H1 (cell line): ENCODE measurements around the gene ACRBP. TPM values are rescaled to one million over a fixed set of nuclear protein-coding genes. Genes with fewer than 3 reads are reported as not detected.

Experiments
- CTCF ChIA-PET: fragments of 300-600 bp; sonication (Branson Sonifier 250); formaldehyde crosslinking; loops from one replicate; lab custom pipeline; 2021; ENCODE audit not compliant: partially characterized antibody; lab: Charles Lee
- POLR2A ChIA-PET: fragments of 300-600 bp; sonication (Branson Sonifier 250); formaldehyde crosslinking; loops from one replicate; lab custom pipeline; 2021; ENCODE audit warnings: inconsistent platforms; ENCODE audit not compliant: partially characterized antibody; lab: Charles Lee
- DNase-seq, 2 experiments: peaks; one replicate each; pipeline versions ENCODE4 v3.0.0 to v3.0.0-alpha.2; 2010 to 2022; ENCODE audit warnings: low spot score in 2 of 2, low read depth in 1 of 2, mixed read lengths in 1 of 2
- FAIRE-seq: peaks from 2 replicates; lab custom pipeline; 2011; peaks lifted over from hg19 to GRCh38; lab: Jason Lieb, UNC
- H2AFZ ChIP-seq: 2 replicates; pipeline ENCODE4 v1.8.1; 2012; ENCODE audit warnings: low read length, inconsistent platforms
- H2AK5ac ChIP-seq: 2 replicates; pipeline ENCODE4 v1.6.1; 2013; ENCODE audit warnings: low read depth, low read length
- H2BK120ac ChIP-seq: replicated peaks from 2 replicates; pipeline ENCODE3; 2013; ENCODE audit warnings: low read depth, low read length, inconsistent platforms
- H2BK12ac ChIP-seq: 2 replicates; pipeline ENCODE4 v1.6.1; 2013; ENCODE audit warnings: low read depth, low read length
- H2BK15ac ChIP-seq: 2 replicates; pipeline ENCODE4 v1.6.1; 2013; ENCODE audit warnings: low read length
- H2BK20ac ChIP-seq: 2 replicates; pipeline ENCODE4 v1.6.1; 2013; ENCODE audit warnings: low read length
- H2BK5ac ChIP-seq: 2 replicates; pipeline ENCODE4 v1.6.1; 2013; ENCODE audit warnings: low read depth, low read length
- H3K14ac ChIP-seq: 2 replicates; pipeline ENCODE4 v1.6.1; 2013; ENCODE audit warnings: inconsistent platforms; ENCODE audit not compliant: insufficient read length
- H3K18ac ChIP-seq: 2 replicates; pipeline ENCODE4 v1.6.1; 2013; ENCODE audit warnings: low read length; ENCODE audit errors: extremely low read depth
- H3K23ac ChIP-seq: 2 replicates; pipeline ENCODE4 v1.6.1; 2013; ENCODE audit warnings: inconsistent platforms; ENCODE audit not compliant: insufficient read length
- H3K23me2 ChIP-seq: 2 replicates; pipeline ENCODE4 v1.6.1; 2013; ENCODE audit warnings: low read depth, low read length
- H3K27ac ChIP-seq: 2 replicates; pipeline ENCODE4 v1.6.1; 2011; ENCODE audit warnings: low read depth, low read length, inconsistent platforms
- H3K27me3 ChIP-seq, 4 experiments: replicated peaks in 1 of 4; 1 replicate in 1 of 4; 2 replicates in 3 of 4; pipeline versions ENCODE4 v1.6.1 to v1.8.1; 2011 to 2013; ENCODE audit warnings: low read length in 3 of 4, mild to moderate bottlenecking in 3 of 4, inconsistent platforms in 2 of 4, mixed read lengths in 2 of 4, moderate library complexity in 1 of 4; ENCODE audit not compliant: control insufficient read depth in 3 of 4, insufficient read depth in 3 of 4; ENCODE audit errors: extremely low read depth in 1 of 4
- H3K36me3 ChIP-seq, 4 experiments: 2 replicates each; pipeline versions ENCODE4 v1.6.1 to v1.8.1; 2011 to 2013; ENCODE audit warnings: mild to moderate bottlenecking in 4 of 4, low read length in 3 of 4, moderate library complexity in 2 of 4, control low read depth in 1 of 4, inconsistent platforms in 1 of 4; ENCODE audit not compliant: insufficient read depth in 4 of 4, control insufficient read depth in 2 of 4
- H3K4ac ChIP-seq: replicated peaks from 2 replicates; pipeline ENCODE3; 2013; ENCODE audit warnings: low read length, low read depth, mixed read lengths, inconsistent platforms; ENCODE audit not compliant: insufficient read length
- H3K4me1 ChIP-seq, 4 experiments: replicated peaks in 1 of 4; 1 replicate in 1 of 4; 2 replicates in 3 of 4; pipeline versions ENCODE4 v1.6.1 to v1.8.1; 2011 to 2013; ENCODE audit warnings: low read length in 3 of 4, inconsistent platforms in 2 of 4, mixed read lengths in 1 of 4; ENCODE audit not compliant: insufficient read depth in 4 of 4, control insufficient read depth in 3 of 4
- H3K4me2 ChIP-seq, 2 experiments: 2 replicates each; pipeline versions ENCODE4 v1.6.1 to v1.8.1; 2011 to 2013; ENCODE audit warnings: low read depth in 2 of 2, low read length in 2 of 2, control low read depth in 1 of 2, inconsistent platforms in 1 of 2, mild to moderate bottlenecking in 1 of 2; ENCODE audit not compliant: insufficient read depth in 1 of 2
- H3K4me3 ChIP-seq, 4 experiments: fragments of 200-600, 300-600 bp in 1 of 4; sonication (generic), shearing (Covaris generic), sonication (Bioruptor Twin) in 1 of 4; 2 replicates each; pipeline versions ENCODE4 v1.5.1 to v1.8.1; 2011 to 2016; ENCODE audit warnings: low read length in 4 of 4, low read depth in 3 of 4, control low read depth in 2 of 4, inconsistent platforms in 2 of 4, mild to moderate bottlenecking in 2 of 4, mixed read lengths in 1 of 4, moderate library complexity in 1 of 4; ENCODE audit not compliant: insufficient read depth in 2 of 4; ENCODE audit errors: extremely low read depth in 1 of 4
- H3K56ac ChIP-seq: replicated peaks from 2 replicates; pipeline ENCODE3; 2013; ENCODE audit warnings: low read depth, mild to moderate bottlenecking, mixed read lengths, low read length, inconsistent platforms; ENCODE audit not compliant: insufficient read length
- H3K79me1 ChIP-seq: 2 replicates; pipeline ENCODE4 v1.6.1; 2013; ENCODE audit warnings: low read depth, low read length, control low read depth
- H3K79me2 ChIP-seq, 2 experiments: 2 replicates each; pipeline versions ENCODE4 v1.6.1 to v1.8.1; 2012 to 2013; ENCODE audit warnings: low read length in 2 of 2, mild to moderate bottlenecking in 2 of 2, inconsistent platforms in 1 of 2; ENCODE audit not compliant: insufficient read depth in 2 of 2, control insufficient read depth in 1 of 2
- H3K9ac ChIP-seq, 4 experiments: replicated peaks in 1 of 4; 1 replicate in 1 of 4; 2 replicates in 3 of 4; pipeline versions ENCODE4 v1.6.1 to v1.8.1; 2011 to 2013; ENCODE audit warnings: low read depth in 3 of 4, low read length in 3 of 4, control low read depth in 2 of 4, mild to moderate bottlenecking in 2 of 4, moderate library complexity in 2 of 4, inconsistent platforms in 1 of 4; ENCODE audit errors: extremely low read depth in 1 of 4
- H3K9me3 ChIP-seq, 2 experiments: 2 replicates each; pipeline versions ENCODE4 v1.6.1 to v1.8.1; 2012 to 2013; ENCODE audit warnings: mild to moderate bottlenecking in 2 of 2, moderate library complexity in 2 of 2, control low read depth in 1 of 2, inconsistent platforms in 1 of 2, low read depth in 1 of 2, low read length in 1 of 2, mixed read lengths in 1 of 2; ENCODE audit not compliant: insufficient read depth in 2 of 2
- H4K20me1 ChIP-seq, 2 experiments: replicated peaks in 1 of 2; 2 replicates each; pipeline versions ENCODE3 to v1.8.1; 2011 to 2013; ENCODE audit warnings: inconsistent platforms in 2 of 2, low read length in 2 of 2, mild to moderate bottlenecking in 1 of 2; ENCODE audit not compliant: insufficient read depth in 2 of 2, control insufficient read depth in 1 of 2
- H4K5ac ChIP-seq: 2 replicates; pipeline ENCODE4 v1.6.1; 2013; ENCODE audit warnings: low read length, low read depth, mixed read lengths, inconsistent platforms; ENCODE audit not compliant: insufficient read length
- H4K8ac ChIP-seq: 2 replicates; pipeline ENCODE4 v1.8.0; 2013; ENCODE audit warnings: mild to moderate bottlenecking, moderate library complexity, low read length, inconsistent platforms; ENCODE audit not compliant: insufficient read depth; ENCODE audit errors: extremely low read depth
- H4K91ac ChIP-seq: replicated peaks from 2 replicates; pipeline ENCODE3; 2013; ENCODE audit warnings: low read length, mixed read lengths, inconsistent platforms; ENCODE audit not compliant: insufficient read length
- EGR1 ChIP-seq: IDR thresholded peaks from 2 replicates; pipeline ENCODE4 v1.6.1; 2011; ENCODE audit warnings: low read depth, low read length, borderline replicate concordance
- KDM4A ChIP-seq: IDR thresholded peaks from one replicate; pipeline ENCODE4 v1.7.1; 2012; ENCODE audit warnings: low read depth, mild to moderate bottlenecking, moderate library complexity, low read length, inconsistent platforms; ENCODE audit not compliant: severe bottlenecking
- POLR2AphosphoS5 ChIP-seq: IDR thresholded peaks from 2 replicates; pipeline ENCODE4 v1.6.1; 2011; ENCODE audit warnings: low read depth, low read length
- RBBP5 ChIP-seq: IDR thresholded peaks from 2 replicates; pipeline ENCODE4 v1.7.1; 2012; ENCODE audit warnings: low read depth, mild to moderate bottlenecking, inconsistent platforms, low read length, moderate library complexity, borderline replicate concordance
- TEAD4 ChIP-seq: IDR thresholded peaks from 2 replicates; pipeline ENCODE4 v1.6.1; 2012; ENCODE audit warnings: low read depth, low read length, inconsistent platforms, mixed read lengths
- WGBS, 2 experiments: shearing (Covaris generic) in 1 of 2; methylation state at CpG; one replicate each; pipeline versions ENCODE4 v1.1.6 to v1.1.7; 2013 to 2015; ENCODE audit warnings: low lambda C conversion rate in 2 of 2, mixed read lengths in 2 of 2, inconsistent platforms in 1 of 2, low coverage in 1 of 2, missing lambda C conversion rate in 1 of 2; ENCODE audit not compliant: insufficient replicate concordance in 2 of 2, insufficient coverage in 1 of 2, insufficient read length in 1 of 2; ENCODE audit errors: extremely low coverage in 1 of 2, missing lambda C conversion rate in 1 of 2; 5-methylcytosine and 5-hydroxymethylcytosine counted together
- polyA plus RNA-seq, 7 experiments: library from polyadenylated mRNA; depleted of rRNA in 3 of 7; stranded (reverse) in 5 of 7; unstranded in 2 of 7; fragments of >200 nt in 5 of 7; fragments of 200-250 nt in 2 of 7; gene quantifications; 1 replicate in 5 of 7; 2 replicates in 1 of 7; 4 replicates in 1 of 7; pipeline versions ENCODE4 v1.2.1 to v1.2.3, GENCODE V29; 2011 to 2013; ENCODE audit warnings: missing spikeins in 2 of 7, mixed read lengths in 2 of 7
- total RNA-seq: library from RNA; stranded (reverse); fragmentation: NEBNext Ultra II Directional; extraction: Animal tissue kit (Norgen Biotek cat#: 25700); gene quantifications from 2 replicates; pipeline ENCODE4 v1.2.1, GENCODE V29; 2021

Gene ACRBP
- total and polyA plus RNA-seq, 2 of the 8 experiments (the other 6 are each of a cell fraction or from before 2014, with no cell fraction given): 0.80 to 5.2 TPM

- peak overlapping the region; percentile 82 for H3K56ac ChIP-seq
- no peak overlapping the region for H3K23ac ChIP-seq
- H3K4ac ChIP-seq: peak overlapping the region; percentile 69
- H4K91ac ChIP-seq: peak overlapping the region; percentile 99
- H4K5ac ChIP-seq: peak overlapping the region; percentile 92
- WGBS, 2 experiments: 11% methylated on average over 11 of the region's 17 CpGs; no CpG with 5 or more reads in 1 of the 2 experiments
- ChIA-PET POLR2A (interaction anchor here (0.6 to 4.4 kb wide), 30 partner anchors 8 to 331 kb away, joined by 3 to 24 read pairs (median 4); partner anchors contain the start of genes C12orf57, GAPDH, MLF2 and RNU7-1), CTCF (interaction anchor here (0.6 to 3.1 kb wide), 23 partner anchors 8 to 259 kb away, joined by 3 to 18 read pairs (median 4); partner anchors contain the start of genes ACRBP, LPAR5 and PTMS)
- peak overlapping the region; percentile 91 for H3K27ac ChIP-seq
- peak overlapping the region; percentile 74; the same call in 1 of the 2 replicates for H2BK15ac ChIP-seq
- H2AK5ac ChIP-seq: no peak overlapping the region
- peak overlapping the region; percentile 94 for H3K18ac ChIP-seq
- H3K27me3 ChIP-seq: no peaks in the 10 kb centered on the region
- peak overlapping the region; percentile 69 for H2BK12ac ChIP-seq
- no peak overlapping the region for H3K14ac ChIP-seq
- peak overlapping the region; percentile 91 for H2BK120ac ChIP-seq
- H2BK20ac ChIP-seq: peak overlapping the region; percentile 74; the same call in 1 of the 2 replicates
- H3K4me3 ChIP-seq: peak overlapping the region; percentile 20 to 56 (median 23); a peak in 5 of 8 replicates
- H2AFZ ChIP-seq: no peak overlapping the region
- H3K9me3 ChIP-seq: no peaks in the 10 kb centered on the region
- FAIRE-seq: no peak
- H3K79me1 ChIP-seq: no peaks in the 10 kb centered on the region
- H4K8ac ChIP-seq: 0 out of 2 replicates have a peak overlapping the region, but pooled peaks have one; percentile 54
- peaks cover 15 to 21% (median 17%) of the 10 kb centered on the region in 4 experiments for H3K4me1 ChIP-seq
- peak overlapping the region; percentile 79 for H2BK5ac ChIP-seq
- H3K23me2 ChIP-seq: peaks cover 3% of the 10 kb centered on the region; the same call in 1 of the 2 replicates
- H3K4me2 ChIP-seq: peak overlapping the region; percentile 76 to 89
- no peaks in the 10 kb centered on the region for H4K20me1 ChIP-seq
- no peak for DNase-seq
- H3K79me2 ChIP-seq: no peaks in the 10 kb centered on the region
- H3K36me3 ChIP-seq: no peaks in the 10 kb centered on the region
- H3K9ac ChIP-seq: peak overlapping the region in 3 of 4 experiments; percentile 53 to 75 (median 66); a peak in 6 of 7 replicates
- peak; percentile 17 for TF ChIP-seq KDM4A
- no peak for TF ChIP-seq POLR2AphosphoS5
- 0 out of 2 replicates have a peak, but pooled peaks have one; percentile 32 for TF ChIP-seq TEAD4
- peak; percentile 88 for TF ChIP-seq RBBP5
- TF ChIP-seq EGR1: no peak
These were observed 34.0 kb downstream of the ACRBP start for GRCh38 chr12:6613015-6613775.
